DOHH2 (cell line): Measurements from ENCODE around the gene SH2D6.

Experiments
- EZH2phosphoT487 ChIP-seq: fragments of 200-600 bp; sonication (generic); IDR thresholded peaks from 2 replicates; pipeline ENCODE4 v1.6.1; 2017; ENCODE audit warnings: borderline replicate concordance, mild to moderate bottlenecking, antibody characterized with exemption, low read length, moderate library complexity, mixed read lengths
- TF ChIP-seq, protein P1 (sequence below): fragments of 200-600 bp; sonication (generic); IDR thresholded peaks from one replicate; pipeline ENCODE4 v1.5.1; 2014; ENCODE audit warnings: antibody characterized with exemption, mild to moderate bottlenecking, low read depth, low read length; ENCODE audit not compliant: poor library complexity, severe bottlenecking

GRCh38 chr2:85409845-85410583, 8.5 kb upstream of the SH2D6 start, which contains the start of gene CAPG:
- TF ChIP-seq, protein P1, sequence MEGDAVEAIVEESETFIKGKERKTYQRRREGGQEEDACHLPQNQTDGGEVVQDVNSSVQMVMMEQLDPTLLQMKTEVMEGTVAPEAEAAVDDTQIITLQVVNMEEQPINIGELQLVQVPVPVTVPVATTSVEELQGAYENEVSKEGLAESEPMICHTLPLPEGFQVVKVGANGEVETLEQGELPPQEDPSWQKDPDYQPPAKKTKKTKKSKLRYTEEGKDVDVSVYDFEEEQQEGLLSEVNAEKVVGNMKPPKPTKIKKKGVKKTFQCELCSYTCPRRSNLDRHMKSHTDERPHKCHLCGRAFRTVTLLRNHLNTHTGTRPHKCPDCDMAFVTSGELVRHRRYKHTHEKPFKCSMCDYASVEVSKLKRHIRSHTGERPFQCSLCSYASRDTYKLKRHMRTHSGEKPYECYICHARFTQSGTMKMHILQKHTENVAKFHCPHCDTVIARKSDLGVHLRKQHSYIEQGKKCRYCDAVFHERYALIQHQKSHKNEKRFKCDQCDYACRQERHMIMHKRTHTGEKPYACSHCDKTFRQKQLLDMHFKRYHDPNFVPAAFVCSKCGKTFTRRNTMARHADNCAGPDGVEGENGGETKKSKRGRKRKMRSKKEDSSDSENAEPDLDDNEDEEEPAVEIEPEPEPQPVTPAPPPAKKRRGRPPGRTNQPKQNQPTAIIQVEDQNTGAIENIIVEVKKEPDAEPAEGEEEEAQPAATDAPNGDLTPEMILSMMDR: no peak
- TF ChIP-seq EZH2phosphoT487: no peak
